Measurements from ENCODE around the gene OSTM1.

The OSTM1 gene, protein sequence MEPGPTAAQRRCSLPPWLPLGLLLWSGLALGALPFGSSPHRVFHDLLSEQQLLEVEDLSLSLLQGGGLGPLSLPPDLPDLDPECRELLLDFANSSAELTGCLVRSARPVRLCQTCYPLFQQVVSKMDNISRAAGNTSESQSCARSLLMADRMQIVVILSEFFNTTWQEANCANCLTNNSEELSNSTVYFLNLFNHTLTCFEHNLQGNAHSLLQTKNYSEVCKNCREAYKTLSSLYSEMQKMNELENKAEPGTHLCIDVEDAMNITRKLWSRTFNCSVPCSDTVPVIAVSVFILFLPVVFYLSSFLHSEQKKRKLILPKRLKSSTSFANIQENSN

DNA sequence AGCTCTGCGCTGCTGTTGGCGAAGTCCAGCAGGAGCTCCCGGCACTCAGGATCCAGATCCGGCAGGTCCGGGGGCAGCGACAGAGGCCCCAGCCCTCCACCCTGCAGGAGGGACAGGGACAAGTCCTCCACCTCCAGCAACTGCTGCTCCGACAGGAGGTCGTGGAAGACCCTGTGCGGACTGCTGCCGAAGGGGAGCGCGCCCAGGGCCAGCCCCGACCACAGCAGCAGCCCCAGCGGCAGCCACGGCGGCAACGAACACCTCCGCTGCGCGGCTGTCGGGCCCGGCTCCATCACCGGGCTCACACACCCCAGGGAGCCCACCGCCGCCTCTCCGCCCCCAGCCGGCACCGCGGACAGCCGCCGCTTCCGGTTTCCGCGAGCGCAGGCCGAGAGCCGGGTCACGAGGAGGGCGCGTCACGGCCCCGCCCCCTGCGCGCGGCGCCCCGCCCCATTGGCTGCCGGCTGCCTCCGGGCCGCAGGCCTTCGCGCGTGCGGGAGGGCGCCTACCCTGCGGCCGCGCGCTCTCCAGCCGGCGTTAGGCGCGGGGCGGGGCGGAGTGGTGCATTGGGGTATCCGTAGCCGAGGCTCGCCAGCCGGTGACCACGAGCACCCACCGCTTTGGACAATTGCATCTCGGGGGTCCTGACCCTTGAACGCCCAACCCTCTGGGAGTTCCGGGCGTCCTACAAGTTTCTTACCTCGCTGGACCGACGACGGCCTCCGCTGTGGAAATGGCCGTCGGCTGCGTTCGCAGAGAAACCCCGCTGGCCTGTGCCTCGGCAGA, at the start of gene OSTM1:
OSTM1 (minus strand) TSS at position 383 of the 786 bp plus-strand sequence; CDS start at position 293, 90 bp downstream.
- peak; percentile 96 to 97 for ATAC-seq

DNA sequence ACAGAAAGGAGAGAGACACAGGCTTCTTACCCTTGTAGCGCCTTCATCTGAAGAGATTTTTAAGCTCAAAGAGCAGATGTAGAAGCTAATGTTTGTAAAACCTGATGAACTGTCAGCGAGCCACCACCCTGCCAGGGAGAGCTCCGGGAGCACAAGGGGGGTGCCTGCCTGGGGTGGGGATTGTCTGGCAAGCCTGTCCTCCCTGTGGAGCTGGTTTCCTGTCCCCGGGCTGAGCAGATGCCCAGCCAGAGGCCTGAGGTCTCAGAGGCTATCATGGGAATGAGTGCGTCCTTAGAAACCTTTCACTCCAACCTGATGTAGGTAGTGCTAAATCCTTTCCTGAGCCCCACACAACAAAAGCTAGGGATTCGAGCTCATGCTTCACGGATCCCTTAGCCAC, 49.4 kb upstream of the OSTM1 start:
- no peak for ATAC-seq

DNA sequence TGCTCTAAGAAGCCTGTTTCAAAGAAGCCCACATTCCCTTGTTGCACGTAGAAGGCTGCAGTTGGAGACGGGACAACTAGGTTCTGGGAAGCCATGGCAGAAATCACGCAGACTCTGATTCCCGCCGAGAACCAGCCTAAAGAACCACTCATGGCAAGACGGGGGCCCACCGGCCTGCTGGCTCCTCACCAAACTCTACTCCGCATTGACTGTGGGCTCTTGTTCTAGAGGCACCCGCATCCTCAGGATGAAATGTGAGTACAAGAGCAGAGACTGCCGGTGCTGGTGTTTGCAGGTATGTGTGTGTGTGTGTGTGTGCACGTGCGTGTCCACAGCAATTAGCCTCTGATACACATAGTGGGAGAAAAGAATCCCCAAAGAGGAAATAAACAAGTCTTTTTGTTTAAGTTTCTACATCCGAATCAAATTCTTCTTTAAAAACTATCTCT, 49.0 kb upstream of the OSTM1 start:
- ATAC-seq = no peak

DNA sequence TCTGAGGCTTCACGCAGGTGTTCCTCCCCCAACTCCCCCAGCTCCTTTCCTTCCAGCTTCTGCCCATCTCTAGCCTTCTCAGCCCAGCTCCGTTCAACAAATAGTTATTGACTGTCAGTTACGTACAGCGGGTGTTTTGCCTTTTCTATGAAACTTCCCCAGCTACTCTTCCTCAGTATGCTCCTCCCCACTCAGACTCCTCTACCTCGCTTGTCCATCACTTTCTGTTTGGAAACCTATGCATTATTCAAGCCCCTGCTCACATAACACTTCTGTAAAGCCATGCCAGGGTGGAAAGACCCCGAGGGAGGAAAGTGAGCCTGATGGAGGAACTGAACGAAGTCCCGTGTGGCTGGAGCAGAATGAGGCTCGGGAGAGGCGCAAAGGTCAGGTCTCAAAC, 47.1 kb upstream of the OSTM1 start:
- no peak for ATAC-seq

DNA sequence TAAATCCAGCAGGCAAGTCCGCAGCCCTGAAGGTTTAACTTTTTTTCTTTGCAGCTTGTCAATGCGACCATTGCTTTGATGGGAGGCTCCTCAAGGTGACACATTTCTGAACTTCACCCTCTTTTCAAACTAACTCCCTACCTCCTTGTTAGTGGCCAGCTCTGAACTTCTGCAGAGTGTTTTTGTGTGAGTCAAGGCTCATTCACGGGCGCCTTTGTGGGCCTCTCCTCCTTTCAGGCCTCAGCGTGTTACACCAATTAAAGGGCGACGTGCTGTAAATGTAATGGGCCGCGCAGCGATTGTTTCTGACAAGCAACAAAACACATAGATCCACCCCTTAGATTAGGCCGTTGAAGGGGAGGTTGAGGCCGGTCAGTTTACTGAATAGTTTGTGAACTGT, 45.8 kb upstream of the OSTM1 start:
- no peak for ATAC-seq

DNA sequence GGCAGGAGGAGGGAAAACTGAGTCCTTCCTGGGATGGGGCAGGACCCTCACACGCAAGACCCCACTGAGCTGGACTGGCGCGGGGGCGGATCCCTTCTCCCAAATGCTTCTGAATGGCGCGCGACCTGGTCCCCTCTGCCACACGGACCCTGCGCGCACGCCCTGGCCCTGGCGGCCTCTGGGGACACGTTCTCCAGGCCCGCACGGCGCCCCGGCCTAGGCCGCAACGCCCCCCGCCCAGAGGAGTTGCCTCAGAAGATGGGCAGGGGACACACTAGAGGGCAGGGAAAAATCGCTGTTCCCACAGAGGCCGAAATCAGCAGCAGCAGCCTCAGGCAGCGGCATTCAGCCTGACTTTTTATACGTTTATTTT, 45.2 kb upstream of the OSTM1 start:
- ATAC-seq = no peak

DNA sequence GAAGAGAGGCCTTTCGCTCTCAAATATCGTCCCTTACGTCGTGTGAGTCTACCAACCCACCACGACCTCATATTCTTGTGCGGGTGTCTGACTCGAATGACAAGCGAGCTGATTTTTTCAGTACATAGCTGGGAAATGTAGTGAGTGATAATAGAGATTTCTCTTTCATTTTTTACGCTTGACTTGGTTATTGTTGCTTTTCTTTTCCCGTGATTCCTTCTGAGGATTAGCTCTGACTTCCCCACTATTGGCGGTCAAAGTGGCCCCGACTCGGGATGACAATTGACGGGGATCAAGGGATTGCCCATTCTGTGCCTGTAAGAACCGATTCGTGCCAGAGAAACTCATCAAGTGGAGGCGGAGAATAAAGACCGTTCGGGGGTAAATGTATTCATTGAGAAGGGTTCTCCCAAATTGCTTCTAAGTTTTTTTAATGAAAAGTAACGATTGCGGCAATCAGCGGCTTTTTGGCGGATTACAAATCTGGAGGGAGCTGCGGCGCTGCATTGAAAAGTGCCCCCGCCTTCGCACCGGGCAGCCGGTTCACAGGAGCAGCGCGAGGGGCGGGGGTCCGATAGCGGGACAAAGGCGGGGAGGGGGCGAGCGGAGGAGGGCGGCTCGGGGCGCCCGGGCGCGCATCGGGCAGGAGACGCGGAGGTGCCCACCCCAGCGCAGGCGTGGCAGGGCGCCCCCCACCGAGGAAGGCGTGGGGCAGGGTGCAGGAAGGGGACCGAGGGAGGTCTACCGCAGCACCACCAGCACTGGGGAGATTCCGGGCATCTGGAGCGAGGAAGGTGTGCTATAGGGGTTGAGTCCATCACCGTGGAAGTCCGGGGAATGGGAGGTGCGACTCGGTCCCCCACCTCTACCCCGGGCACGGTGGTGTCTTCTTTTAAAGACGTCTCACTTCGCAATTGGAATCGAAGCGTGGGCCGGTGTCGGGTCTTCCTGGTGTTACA, 44.5 kb upstream of the OSTM1 start:
- ATAC-seq = no peak

DNA sequence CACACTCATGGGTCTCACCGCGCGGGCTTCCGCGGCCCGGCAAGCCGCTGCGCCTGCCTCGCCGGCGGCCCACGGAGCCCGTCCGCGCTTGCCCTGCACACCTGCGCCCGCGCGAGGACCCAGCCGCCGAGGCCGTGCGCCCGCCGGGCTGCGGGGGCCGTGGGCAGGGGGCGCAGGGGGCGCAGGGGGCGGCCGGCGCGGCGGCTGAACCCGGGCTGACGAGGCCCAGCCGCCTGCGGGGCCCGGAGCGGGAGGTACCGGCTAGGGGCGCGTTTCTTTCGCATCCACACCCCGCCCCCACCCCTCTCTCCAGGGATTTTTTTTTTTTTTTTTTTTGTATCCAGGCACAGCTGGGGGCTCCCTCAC, 43.8 kb upstream of the OSTM1 start:
- ATAC-seq = no peak

DNA sequence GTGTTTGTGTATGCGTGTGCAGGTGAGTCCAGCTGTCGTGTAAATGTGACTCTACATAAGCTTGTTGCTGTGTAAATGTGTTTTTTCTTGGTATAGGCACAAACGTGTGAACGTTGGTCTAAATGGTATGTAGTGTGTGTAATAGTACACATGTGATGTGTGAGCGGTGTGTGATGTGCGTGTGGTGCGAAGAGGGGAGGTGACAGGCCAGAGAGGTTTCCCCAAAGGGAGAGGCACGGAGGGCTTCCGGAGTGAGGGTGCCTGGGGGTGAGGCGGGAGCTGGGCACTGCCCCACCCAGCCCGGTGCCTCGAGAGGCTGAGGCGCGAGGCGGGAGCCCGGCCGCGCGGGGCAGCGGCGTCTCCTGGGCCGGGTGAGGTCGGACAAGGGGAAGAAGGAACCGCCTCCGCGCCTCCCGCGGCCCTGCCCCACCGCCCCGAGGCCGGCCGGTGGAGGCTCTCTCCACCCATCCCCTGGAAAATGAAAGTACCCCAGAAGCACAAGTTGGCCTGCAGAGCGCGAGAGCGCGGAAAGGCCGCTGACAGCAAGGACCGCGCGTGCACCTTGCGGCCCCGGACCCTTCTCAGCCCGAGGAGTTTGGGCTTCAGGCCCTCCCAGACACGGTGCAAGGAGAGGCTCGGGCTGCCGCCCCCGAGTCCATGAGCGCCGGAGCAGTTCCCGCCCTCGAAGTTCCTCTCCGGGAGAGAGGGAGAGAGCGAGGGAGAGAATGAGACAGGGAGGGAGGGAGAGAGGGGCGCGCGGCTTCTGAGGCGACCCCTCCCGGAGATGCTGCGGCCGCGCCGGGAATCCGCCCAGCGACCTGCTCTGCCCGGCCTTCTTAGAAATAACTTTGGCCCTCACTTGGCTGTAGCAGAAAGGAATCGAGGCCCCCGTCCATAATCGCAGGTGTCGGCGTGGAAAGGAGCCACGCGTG, 43.2 kb upstream of the OSTM1 start:
- ATAC-seq = peak; percentile 39 to 48

DNA sequence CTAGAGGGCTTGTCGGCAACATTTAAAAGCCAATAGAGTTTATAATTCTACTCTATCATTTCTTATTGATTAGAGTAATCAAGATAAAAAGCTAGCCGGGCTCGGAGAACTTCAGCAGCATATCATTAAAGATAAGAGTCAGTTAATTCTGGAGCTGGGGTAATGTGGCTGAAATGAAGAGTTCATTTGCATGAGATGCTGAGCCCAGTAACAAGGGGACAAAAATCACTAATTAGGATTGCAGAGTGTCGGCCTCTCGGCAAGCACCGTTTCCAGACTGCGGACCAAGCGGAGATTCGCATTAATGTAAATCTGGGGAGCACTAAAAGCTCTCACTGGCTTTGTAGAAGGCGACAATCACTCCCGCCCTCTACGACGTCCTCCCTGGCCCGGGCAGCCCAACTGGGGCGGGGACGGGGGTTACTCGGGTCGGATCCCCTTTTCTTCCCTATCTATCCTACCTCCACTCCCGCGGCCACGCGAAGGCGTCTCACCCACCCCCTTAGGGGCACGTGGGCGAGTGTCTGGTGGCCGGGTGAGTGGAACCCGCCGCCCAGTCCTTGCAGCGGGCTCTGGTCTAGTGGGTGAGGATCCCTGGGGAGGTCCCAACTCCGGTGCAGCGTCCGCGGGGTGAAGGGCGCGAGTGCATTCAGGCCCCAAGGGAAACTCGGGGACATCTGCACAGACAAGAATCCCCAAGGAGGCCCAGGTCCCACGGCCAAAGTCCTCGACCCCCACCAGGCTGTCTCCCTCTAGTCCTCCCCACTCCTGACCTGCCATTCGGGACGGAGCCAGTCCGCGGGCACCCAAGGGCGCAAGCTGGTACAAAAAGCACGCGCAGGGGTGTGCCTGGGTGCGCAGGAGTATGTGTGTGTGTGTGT, 42.2 kb upstream of the OSTM1 start:
- no peak for ATAC-seq

DNA sequence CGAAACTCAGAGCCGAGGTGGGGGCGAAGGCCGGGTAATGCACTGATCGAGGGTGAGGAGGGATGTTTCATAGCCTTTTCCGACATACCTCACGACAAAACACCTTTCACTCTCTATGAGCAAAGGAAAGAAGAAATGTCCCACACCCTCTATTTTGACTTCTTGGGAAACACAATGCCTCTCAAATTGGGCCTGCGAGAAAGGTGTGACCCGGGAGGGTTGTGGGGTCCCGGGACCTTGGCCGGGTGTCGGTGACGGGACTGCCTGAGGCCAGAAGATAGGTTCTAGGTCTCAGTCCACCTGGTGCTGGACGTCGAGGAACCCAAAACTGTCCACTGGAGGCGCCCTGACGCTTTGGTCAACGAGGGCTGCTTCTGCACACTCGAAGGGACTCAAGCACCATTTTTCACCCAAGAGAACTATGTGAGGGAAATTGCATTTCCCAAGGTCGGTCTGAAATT, 41.1 kb upstream of the OSTM1 start:
- no peak for ATAC-seq

DNA sequence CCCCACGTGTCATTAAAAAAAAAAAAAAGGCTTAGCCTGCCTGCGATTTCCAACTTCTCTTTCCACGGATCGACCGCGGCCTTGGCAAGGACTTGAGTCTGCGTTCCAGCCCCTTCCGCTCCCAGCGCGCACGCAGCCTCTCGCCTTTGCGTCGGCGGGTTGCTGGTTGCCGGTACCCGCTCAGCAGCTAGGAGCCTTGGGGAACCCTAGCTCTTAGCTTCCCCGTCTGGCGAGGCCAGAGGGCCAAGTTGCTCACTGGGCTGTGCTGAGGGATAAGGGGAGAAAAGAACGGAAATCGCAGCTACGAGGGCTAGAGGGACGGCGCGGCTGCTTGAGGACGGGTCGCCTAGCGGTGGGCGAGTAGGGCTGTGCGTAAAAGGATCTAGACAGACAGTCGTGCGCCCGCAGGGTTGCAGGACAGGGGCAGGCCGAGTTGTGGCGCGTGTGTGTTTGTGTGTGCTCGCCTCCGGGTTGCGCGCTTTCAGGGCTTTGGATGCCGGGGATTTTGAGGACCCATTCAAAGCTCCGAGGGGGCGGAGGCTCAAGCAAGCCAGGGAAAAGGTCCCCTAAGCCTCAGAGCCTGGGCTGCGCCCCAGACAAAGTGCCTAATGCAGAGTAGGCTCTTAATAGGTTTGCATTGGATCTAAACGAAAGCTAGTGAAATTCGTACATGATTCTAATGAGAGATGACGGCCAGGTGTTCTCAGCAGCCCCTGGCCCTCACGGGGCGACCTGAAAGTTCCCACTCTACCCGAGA, 40.5 kb upstream of the OSTM1 start:
- peak in 1 of 2 donors; percentile 15 for ATAC-seq

DNA sequence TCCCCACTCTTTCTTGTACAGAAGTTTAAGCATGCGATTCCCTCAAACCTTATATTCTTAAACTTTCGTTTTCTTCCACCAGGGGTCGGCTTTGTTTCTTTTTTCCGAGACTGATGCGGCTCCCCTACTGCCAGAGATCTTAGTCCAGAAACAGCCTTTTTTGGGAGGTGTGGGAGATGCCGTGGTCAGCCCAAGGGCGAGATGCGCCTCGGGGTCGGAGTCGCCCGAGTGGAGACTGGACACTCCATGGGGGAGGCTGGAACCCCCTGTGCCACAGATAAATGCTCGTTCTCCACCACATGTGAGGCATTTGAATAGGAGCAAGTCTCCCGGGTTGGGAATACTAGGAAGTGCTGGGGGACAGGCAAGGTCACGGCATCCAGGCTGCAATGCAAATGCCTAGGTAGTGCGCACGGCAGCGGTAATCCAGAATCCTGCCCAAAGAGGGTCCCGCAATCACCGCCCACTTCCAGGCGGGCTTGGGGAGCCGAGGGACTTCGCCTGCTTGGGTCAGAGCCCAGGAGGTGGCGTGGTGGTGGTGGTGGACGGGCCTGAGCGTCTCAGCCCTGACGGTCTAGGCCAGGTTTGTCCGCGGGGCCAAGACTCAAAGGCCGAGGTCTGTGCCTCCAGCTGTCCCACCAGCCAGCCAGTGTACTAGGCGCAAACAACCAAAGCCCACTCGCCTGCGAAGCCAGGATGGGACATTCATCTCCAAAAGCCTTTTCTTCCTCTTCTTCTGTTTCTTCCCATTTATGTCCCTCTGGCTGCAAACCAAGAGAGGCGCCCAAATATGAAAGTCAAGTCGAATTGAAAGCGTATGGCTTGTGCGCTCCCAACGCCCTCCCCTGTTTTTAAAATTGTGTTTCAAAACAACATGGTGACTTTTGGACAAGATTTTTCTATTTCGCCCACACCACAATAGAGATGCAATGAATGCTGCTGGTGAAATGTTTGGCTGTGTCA, 39.3 kb upstream of the OSTM1 start:
- ATAC-seq = no peak

DNA sequence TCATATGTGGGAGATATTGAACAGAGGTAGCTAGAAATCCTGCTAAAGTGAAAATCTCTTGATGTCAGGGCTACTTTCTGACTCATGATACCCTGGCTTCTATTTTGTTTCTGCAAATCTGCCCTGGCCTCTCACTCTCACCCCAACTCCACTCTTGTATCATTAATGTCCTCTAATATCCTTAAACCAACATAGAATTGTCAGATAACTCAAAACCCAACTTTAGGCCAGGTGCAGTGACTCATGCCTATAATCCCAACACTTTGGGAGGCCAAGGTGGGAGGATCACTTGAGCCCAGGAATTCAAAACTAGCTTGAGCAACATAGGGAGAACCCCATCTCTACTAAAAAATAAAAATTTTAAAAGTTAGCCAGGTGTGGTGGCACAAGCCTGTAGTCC, 33.8 kb upstream of the OSTM1 start:
- ATAC-seq = no peak

DNA sequence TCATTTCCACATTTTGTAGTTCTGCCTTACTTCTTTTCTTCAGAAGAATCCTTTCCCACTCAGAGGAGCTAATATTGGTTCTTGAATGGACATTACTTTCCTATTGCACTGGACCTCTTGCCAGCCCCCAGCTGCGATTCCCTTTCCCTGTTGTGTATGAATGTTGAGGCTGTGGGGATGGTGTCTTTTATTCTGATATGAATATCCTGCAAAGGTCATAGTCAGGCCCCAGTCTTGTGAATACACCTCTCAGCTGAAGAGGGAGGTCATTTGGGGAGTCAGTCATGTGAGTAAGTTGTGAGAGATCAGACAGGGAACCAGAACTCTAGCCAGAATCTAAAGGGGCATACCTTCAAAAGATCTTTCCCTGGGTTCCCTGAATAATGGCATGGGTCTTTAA, 32.6 kb upstream of the OSTM1 start:
- no peak for ATAC-seq

DNA sequence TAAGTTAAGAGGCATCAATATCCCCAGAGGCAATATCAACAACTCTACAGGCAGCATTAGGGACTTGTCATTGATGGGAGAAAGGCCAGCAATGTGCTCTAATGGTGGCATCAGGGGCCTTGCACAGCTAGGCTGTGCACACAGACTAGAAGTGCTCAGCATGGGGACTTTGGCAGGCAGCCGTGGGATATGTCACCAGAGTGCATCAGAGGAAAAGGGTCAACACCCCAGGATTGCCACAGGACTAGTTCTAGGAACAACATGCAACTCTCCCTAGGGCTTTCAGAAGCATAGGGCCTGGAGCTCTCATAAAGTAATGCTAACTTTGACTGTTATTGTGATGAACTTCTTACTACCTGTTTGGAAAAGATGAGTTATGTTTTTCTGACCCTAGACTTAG, 32.2 kb upstream of the OSTM1 start:
- ATAC-seq = no peak

DNA sequence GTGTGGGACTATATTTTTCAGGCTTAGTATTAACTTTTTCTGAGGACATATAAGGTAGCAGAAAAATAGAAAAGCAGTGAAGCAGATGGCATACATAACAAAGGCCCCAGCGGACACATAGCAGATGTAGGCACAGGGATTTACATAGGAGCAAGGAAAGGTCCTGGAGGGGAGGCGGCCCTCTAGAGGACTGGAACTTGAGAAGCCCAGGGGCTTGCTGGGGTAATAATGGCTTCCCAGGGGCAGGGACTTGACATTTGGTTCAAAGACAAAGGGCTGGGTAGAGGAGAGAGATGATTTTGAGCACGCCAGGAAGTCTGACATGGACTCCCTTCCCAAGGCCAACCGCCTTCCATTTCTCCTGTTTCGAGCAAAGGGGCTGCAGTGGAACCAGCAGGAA, 31.7 kb upstream of the OSTM1 start:
- ATAC-seq = no peak

DNA sequence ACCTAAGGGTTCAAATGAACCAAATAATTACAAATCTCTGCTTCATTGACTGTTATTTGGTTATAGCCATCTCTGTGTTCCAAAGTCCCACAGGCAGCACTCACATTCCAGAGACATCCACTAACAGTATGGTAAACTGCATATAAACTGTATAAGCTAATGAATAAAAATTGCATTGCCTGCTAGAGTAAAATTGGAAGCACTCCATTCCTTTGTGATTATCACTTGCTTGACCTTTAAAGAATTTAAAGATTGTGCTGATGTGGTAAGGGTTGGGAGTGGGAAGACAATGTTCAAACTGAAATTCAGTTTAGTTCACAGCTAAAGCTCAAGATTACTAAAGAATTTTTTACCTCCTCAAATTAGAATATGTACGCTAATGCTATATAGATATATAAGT, 31.0 kb upstream of the OSTM1 start:
- ATAC-seq = no peak

DNA sequence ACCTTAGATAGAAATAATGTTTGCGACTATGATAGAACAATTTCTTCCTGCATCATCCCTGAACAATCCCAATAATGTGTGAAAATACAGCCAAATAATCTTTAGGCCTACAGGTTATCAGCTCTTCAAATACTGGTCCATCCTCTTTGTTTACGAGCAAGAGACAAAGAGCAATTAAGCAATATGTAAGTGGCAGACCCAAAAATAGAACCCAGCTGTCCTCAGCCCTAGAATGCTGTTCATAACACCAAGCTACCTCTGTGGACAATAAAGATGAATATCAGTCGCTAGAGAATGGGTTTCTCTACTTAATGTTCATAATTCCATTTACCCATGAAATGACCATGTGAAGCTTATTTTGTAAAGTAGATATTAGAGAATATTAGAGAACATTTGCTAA, 28.4 kb upstream of the OSTM1 start:
- no peak for ATAC-seq

Measured in activated CD4-positive, CD25-positive, alpha-beta regulatory T cell treated with anti-CD3 and anti-CD28 coated beads, Interleukin-2, amount 50 U/mL, for 24 hours (primary cell).